ENCODE results near the gene ARHGEF38.

Gene ARHGEF38

GRCh38 chr4:105568584-105568983, 16.2 kb downstream of the ARHGEF38 start:
- Histone ChIP-seq H3K4me3 (replicated peaks; ENCODE audit: insufficient read depth, low read length) (no peak overlapping the region), H3K27ac (replicated peaks) (no peak overlapping the region), H3K27me3 (ENCODE audit: insufficient read depth, poor library complexity, severe bottlenecking) (no peaks in the 10 kb centered on the region)
- no peak for TF ChIP-seq GABPA (IDR thresholded peaks at IDR 0.05; ENCODE audit: low read depth)
- TF ChIP-seq SPI1 (IDR thresholded peaks at IDR 0.05; ENCODE audit: borderline replicate concordance, low read depth), result no peak
- no peak for TF ChIP-seq POLR2AphosphoS5 (IDR thresholded peaks at IDR 0.05; ENCODE audit: low read depth)
- no peak for TF ChIP-seq REST (IDR thresholded peaks at IDR 0.05; ENCODE audit: insufficient replicate concordance, low read depth)
- no peak for TF ChIP-seq CTCF (IDR thresholded peaks at IDR 0.05; ENCODE audit: insufficient read depth, low read length)
- no peak for DNase-seq (ENCODE audit: low read depth in 1 of 2, low spot score in 1 of 2)

GRCh38 chr4:105569057-105569865, 16.8 kb downstream of the ARHGEF38 start:
- no peak overlapping the region for H3K4me3 ChIP-seq (replicated peaks; ENCODE audit: insufficient read depth, low read length)
- no peak for TF ChIP-seq REST (IDR thresholded peaks at IDR 0.05; ENCODE audit: insufficient replicate concordance, low read depth)
- no peak for TF ChIP-seq POLR2AphosphoS5 (IDR thresholded peaks at IDR 0.05; ENCODE audit: low read depth)
- TF ChIP-seq GABPA (IDR thresholded peaks at IDR 0.05; ENCODE audit: low read depth), result no peak
- TF ChIP-seq CTCF (IDR thresholded peaks at IDR 0.05; ENCODE audit: insufficient read depth, low read length), result no peak
- TF ChIP-seq SPI1 (IDR thresholded peaks at IDR 0.05; ENCODE audit: borderline replicate concordance, low read depth), result no peak
- H3K27ac ChIP-seq (replicated peaks), result no peak overlapping the region
- no peak for DNase-seq (ENCODE audit: low read depth in 1 of 2, low spot score in 1 of 2)
- no peaks in the 10 kb centered on the region for H3K27me3 ChIP-seq (ENCODE audit: insufficient read depth, poor library complexity, severe bottlenecking)

GRCh38 chr4:105569866-105570236, 17.4 kb downstream of the ARHGEF38 start:
- Histone ChIP-seq H3K27me3 (ENCODE audit: insufficient read depth, poor library complexity, severe bottlenecking) (no peaks in the 10 kb centered on the region), H3K4me3 (replicated peaks; ENCODE audit: insufficient read depth, low read length) (no peak overlapping the region), H3K27ac (replicated peaks) (no peak overlapping the region)
- TF ChIP-seq GABPA (IDR thresholded peaks at IDR 0.05; ENCODE audit: low read depth) (no peak), POLR2AphosphoS5 (IDR thresholded peaks at IDR 0.05; ENCODE audit: low read depth) (no peak), REST (IDR thresholded peaks at IDR 0.05; ENCODE audit: insufficient replicate concordance, low read depth) (no peak), SPI1 (IDR thresholded peaks at IDR 0.05; ENCODE audit: borderline replicate concordance, low read depth) (no peak), CTCF (IDR thresholded peaks at IDR 0.05; ENCODE audit: insufficient read depth, low read length) (no peak)
- no peak for DNase-seq (ENCODE audit: low read depth in 1 of 2, low spot score in 1 of 2)

Data from HL-60 (cell line).